ENCODE measurements around the gene ICA1.

GRCh38 chr7:8114175-8114574 is 147.8 kb downstream of the ICA1 start:
- TF ChIP-seq CTCF (IDR thresholded peaks at IDR 0.05; ENCODE audit: extremely low read depth in 1 of 2, insufficient read depth in 1 of 2, low read depth in 1 of 2, low read length in 2 of 2) (no peak), EZH2 (IDR thresholded peaks at IDR 0.05; ENCODE audit: borderline replicate concordance, low read depth, low read length, severe bottlenecking) (no peak), MYC (IDR thresholded peaks at IDR 0.05; ENCODE audit: low read depth, low read length) (no peak), POLR2A (IDR thresholded peaks at IDR 0.05; ENCODE audit: low read depth, low read length) (no peak), POLR2AphosphoS5 (IDR thresholded peaks at IDR 0.05; ENCODE audit: insufficient read depth, low read depth, low read length) (no peak), GATA2 (IDR thresholded peaks at IDR 0.05; ENCODE audit: insufficient read depth, insufficient read length, low read depth, low read length) (no peak)

All from endothelial cell of umbilical vein (primary cell).